A673 (cell line): ENCODE data around the gene PPP2R3B.

ENCODE experiments used
- CTCF ChIP-seq: fragments of 300-800, 200-600 bp; sonication (generic); conservative IDR thresholded peaks from 2 replicates; pipeline ENCODE4 v1.5.1; 2017; ENCODE audit warnings: low read depth, mild to moderate bottlenecking, antibody characterized with exemption, low read length, moderate library complexity, mixed read lengths
- EZH2 ChIP-seq: fragments of 200-600 bp; sonication (generic); IDR thresholded peaks from 2 replicates; pipeline ENCODE4 v1.6.1; 2017; ENCODE audit warnings: borderline replicate concordance, low read depth, mild to moderate bottlenecking, mixed read lengths, antibody characterized with exemption, low read length; ENCODE audit not compliant: poor library complexity, severe bottlenecking

DNA sequence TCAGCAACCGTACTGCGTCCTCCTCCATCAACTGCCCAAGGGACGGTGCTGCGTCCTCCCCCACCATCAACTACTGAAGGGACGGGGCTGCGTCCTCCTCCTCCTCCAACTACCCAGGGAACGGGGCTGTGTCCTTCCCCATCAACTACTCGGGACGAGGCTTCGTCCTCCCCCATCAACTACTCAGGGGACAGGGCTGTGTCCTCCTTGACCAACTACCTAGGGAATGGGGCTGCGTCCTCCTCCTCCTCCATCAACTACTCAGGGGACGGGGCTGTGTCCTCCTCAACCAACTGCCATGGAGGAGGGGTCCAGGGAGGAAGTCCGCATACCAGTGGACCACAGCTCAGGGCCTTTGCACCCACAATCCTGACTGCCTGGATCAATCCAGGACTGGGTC is 24.4 kb downstream of the PPP2R3B start:
- no peak for TF ChIP-seq CTCF
- TF ChIP-seq EZH2 = no peak
